Keratinocyte (primary cell): ENCODE measurements around the gene NR3C2. TPM values are rescaled to one million over a fixed set of nuclear protein-coding genes. Genes with fewer than 3 reads are reported as not detected.
A peak's percentile ranks its signal among the peaks of the same experiment; 100 is the strongest.

ENCODE experiments used
- DNase-seq: peaks from one replicate; pipeline ENCODE4 v3.0.0-alpha.2; 2011; ENCODE audit warnings: low read depth, missing footprints, low spot score
- FAIRE-seq: peaks from 2 replicates; lab custom pipeline; 2011; peaks lifted over from hg19 to GRCh38; lab: Jason Lieb, UNC
- H2AFZ ChIP-seq: 2 replicates; pipeline ENCODE4 v1.6.0; 2012; ENCODE audit warnings: low read length, control low read depth, inconsistent platforms; ENCODE audit not compliant: control insufficient read depth
- H3K27ac ChIP-seq: 2 replicates; pipeline ENCODE4 v1.5.1; 2011; ENCODE audit warnings: low read length; ENCODE audit not compliant: control insufficient read depth, insufficient read depth
- H3K27me3 ChIP-seq: 3 replicates; pipeline ENCODE4 v1.6.0; 2011; ENCODE audit warnings: low read length; ENCODE audit not compliant: control insufficient read depth, insufficient read depth; ENCODE audit errors: extremely low read depth
- H3K36me3 ChIP-seq, 2 experiments: 2 replicates in 1 of 2; 3 replicates in 1 of 2; pipeline ENCODE4 v1.5.1; 2011; ENCODE audit warnings: low read length in 2 of 2, mild to moderate bottlenecking in 1 of 2; ENCODE audit not compliant: control insufficient read depth in 2 of 2, insufficient read depth in 2 of 2; ENCODE audit errors: extremely low read depth in 1 of 2
- H3K4me1 ChIP-seq: 3 replicates; pipeline ENCODE4 v1.5.1; 2011; ENCODE audit warnings: low read length; ENCODE audit not compliant: control insufficient read depth, insufficient read depth; ENCODE audit errors: extremely low read depth
- H3K4me2 ChIP-seq: 3 replicates; pipeline ENCODE4 v1.6.0; 2011; ENCODE audit warnings: low read depth, low read length; ENCODE audit not compliant: control insufficient read depth, insufficient read depth; ENCODE audit errors: extremely low read depth
- H3K4me3 ChIP-seq, 3 experiments: fragments of 200-600 bp in 1 of 3; sonication (generic) in 1 of 3; 2 replicates in 2 of 3; 3 replicates in 1 of 3; pipeline ENCODE4 v1.5.1; 2011 to 2016; ENCODE audit warnings: low read length in 3 of 3, mild to moderate bottlenecking in 3 of 3, control low read depth in 2 of 3, inconsistent platforms in 1 of 3, low read depth in 1 of 3, mixed read lengths in 1 of 3, mixed run types in 1 of 3, moderate library complexity in 1 of 3; ENCODE audit not compliant: control insufficient read depth in 2 of 3, insufficient read depth in 2 of 3; ENCODE audit errors: extremely low read depth in 1 of 3
- H3K79me2 ChIP-seq: 2 replicates; pipeline ENCODE4 v1.6.0; 2012; ENCODE audit warnings: low read length; ENCODE audit not compliant: control insufficient read depth, insufficient read depth
- H3K9ac ChIP-seq: 3 replicates; pipeline ENCODE4 v1.6.0; 2011; ENCODE audit warnings: low read length; ENCODE audit not compliant: control insufficient read depth, insufficient read depth; ENCODE audit errors: extremely low read depth
- H3K9me1 ChIP-seq: 3 replicates; pipeline ENCODE4 v1.6.0; 2011; ENCODE audit warnings: low read length; ENCODE audit not compliant: control insufficient read depth, insufficient read depth; ENCODE audit errors: extremely low read depth
- H3K9me3 ChIP-seq: 2 replicates; pipeline ENCODE4 v1.5.1; 2012; ENCODE audit warnings: low read depth, low read length; ENCODE audit not compliant: control insufficient read depth
- H4K20me1 ChIP-seq: 3 replicates; pipeline ENCODE4 v1.6.0; 2011; ENCODE audit warnings: low read length; ENCODE audit not compliant: control insufficient read depth, insufficient read depth; ENCODE audit errors: extremely low read depth
- CTCF ChIP-seq, 3 experiments: IDR thresholded peaks in 1 of 3; conservative IDR thresholded peaks in 1 of 3; optimal IDR thresholded peaks in 1 of 3; 2 replicates in 2 of 3; 3 replicates in 1 of 3; pipeline versions ENCODE3 to v1.5.1; 2011; ENCODE audit warnings: low read length in 3 of 3, mild to moderate bottlenecking in 3 of 3, moderate library complexity in 2 of 3, control low read depth in 1 of 3, inconsistent platforms in 1 of 3; ENCODE audit not compliant: insufficient read depth in 2 of 3; ENCODE audit errors: extremely low read depth in 1 of 3
- EZH2 ChIP-seq: IDR thresholded peaks from one replicate; pipeline ENCODE4 v1.6.1; 2012; ENCODE audit warnings: inconsistent platforms, mild to moderate bottlenecking, low read length, moderate library complexity
- dilution Hi-C: fragments of 300-500 bp; cut with MboI; formaldehyde crosslinking; loops from one replicate; pipeline ENCODE4 v1.7.0; 2020; ENCODE audit warnings: low sequenced_read_pairs; ENCODE audit not compliant: extremely low pct_ligation_motif_present
- polyA plus RNA-seq, 5 experiments: library from polyadenylated mRNA; depleted of rRNA in 3 of 5; stranded (reverse) in 3 of 5; stranded (forward) in 1 of 5; unstranded in 1 of 5; fragments of >200 nt; gene quantifications; 1 replicate in 1 of 5; 2 replicates in 3 of 5; 3 replicates in 1 of 5; pipeline versions ENCODE4 v1.2.1 to v1.2.3, GENCODE V29; 2011 to 2012; ENCODE audit warnings: missing spikeins in 2 of 5, low read depth in 1 of 5, low replicate concordance in 1 of 5

Gene NR3C2
- polyA plus RNA-seq, 1 donor (not counting 4 experiments of a cell fraction or from before 2014, with no cell fraction given) = 1.5 TPM

DNA sequence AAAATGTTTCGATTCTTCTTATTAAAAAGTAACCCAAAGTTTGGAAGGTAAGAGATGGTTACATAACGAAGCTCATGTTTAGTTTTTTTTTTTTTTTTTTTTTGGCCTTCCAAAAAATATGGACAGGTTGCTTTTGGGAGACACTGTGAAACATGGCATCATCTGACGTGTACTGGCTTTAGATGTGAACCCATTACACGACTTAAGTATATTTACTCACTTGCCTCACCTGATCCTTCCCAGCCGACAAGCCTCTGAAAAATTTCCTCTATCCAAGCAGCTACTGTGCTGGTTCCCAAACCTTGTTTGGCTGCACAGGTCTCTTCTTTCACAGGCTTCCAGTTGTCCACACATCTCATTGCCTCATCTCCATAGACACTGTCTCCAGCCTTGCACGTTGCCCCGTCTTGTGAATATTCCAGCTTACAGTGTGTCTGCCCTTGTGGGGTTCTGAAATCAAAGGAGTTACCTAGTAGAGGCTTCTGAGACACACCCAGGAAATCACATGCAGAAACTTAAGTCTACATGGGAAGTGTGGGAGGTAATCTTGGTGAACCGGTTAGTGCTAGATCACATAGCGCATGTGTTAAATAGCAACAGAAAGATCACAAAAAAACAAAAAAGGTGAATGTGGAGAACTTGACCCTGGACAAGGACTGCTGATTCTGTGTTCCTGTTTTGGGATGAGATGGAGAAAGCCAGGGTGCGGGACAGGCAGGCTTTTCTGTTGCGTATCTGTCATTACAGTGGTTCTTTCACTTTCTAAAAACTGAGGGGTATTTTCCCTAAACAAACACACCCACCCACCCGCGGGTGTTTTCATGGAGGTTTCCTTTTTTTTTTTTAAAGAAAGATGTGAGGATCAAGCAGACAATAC, 381.7 kb downstream of the NR3C2 start:
- Histone ChIP-seq H3K4me1 (peaks cover 37% of the 10 kb centered on the region), H3K9me3 (no peaks in the 10 kb centered on the region), H2AFZ (no peak overlapping the region), H3K27me3 (no peaks in the 10 kb centered on the region), H3K9me1 (no peaks in the 10 kb centered on the region), H3K4me3 (peak overlapping the region in 2 of 3 experiments; percentile 19 to 40), H3K79me2 (no peaks in the 10 kb centered on the region), H3K4me2 (peak overlapping the region; percentile 74), H4K20me1 (no peaks in the 10 kb centered on the region), H3K27ac (peak overlapping the region; percentile 57), H3K36me3 (peaks cover 3 to 6% of the 10 kb centered on the region in 2 experiments), H3K9ac (peak overlapping the region; percentile 4)
- TF ChIP-seq CTCF (optimal IDR thresholded peaks at IDR 0.05 in 1 of 3, IDR thresholded peaks at IDR 0.05 in 1 of 3, conservative IDR thresholded peaks at IDR 0.05 in 1 of 3; ENCODE audit: extremely low read depth in 1 of 3, insufficient read depth in 2 of 3, low read length in 3 of 3) (no peak), EZH2 (no peak)
- FAIRE-seq (peak; percentile 74), DNase-seq (no peak)
- dilution Hi-C loops = no loop called here

GRCh38 chr4:148059617-148060180, 382.5 kb downstream of the NR3C2 start:
- Histone ChIP-seq H3K27me3 (no peaks in the 10 kb centered on the region), H3K4me3 (peak overlapping the region in 2 of 3 experiments; percentile 9 to 41), H3K27ac (peak overlapping the region; percentile 57), H3K9me1 (no peaks in the 10 kb centered on the region), H3K9ac (peak overlapping the region; percentile 34), H3K36me3 (peaks cover 0 to 4% of the 10 kb centered on the region in 2 experiments), H4K20me1 (no peaks in the 10 kb centered on the region), H3K4me1 (peaks cover 37% of the 10 kb centered on the region), H3K4me2 (peak overlapping the region; percentile 74), H2AFZ (no peak overlapping the region), H3K9me3 (no peaks in the 10 kb centered on the region), H3K79me2 (no peaks in the 10 kb centered on the region)
- FAIRE-seq (peak; percentile 72), DNase-seq (no peak)
- TF ChIP-seq CTCF (optimal IDR thresholded peaks at IDR 0.05 in 1 of 3, IDR thresholded peaks at IDR 0.05 in 1 of 3, conservative IDR thresholded peaks at IDR 0.05 in 1 of 3; ENCODE audit: extremely low read depth in 1 of 3, insufficient read depth in 2 of 3, low read length in 3 of 3) (no peak), EZH2 (no peak)
- dilution Hi-C loops = no loop called here
